GM23248 (cell line): ENCODE results near the gene LEKR1.

Source experiments
- EZH2 ChIP-seq: fragments of 200-600 bp; sonication (generic); IDR thresholded peaks from 2 replicates; pipeline ENCODE4 v1.6.1; 2018; ENCODE audit warnings: antibody characterized with exemption, mild to moderate bottlenecking; ENCODE audit not compliant: insufficient read depth, poor library complexity, severe bottlenecking
- EZH2phosphoT487 ChIP-seq: fragments of 200-600 bp; sonication (generic); IDR thresholded peaks from 2 replicates; pipeline ENCODE4 v1.6.1; 2018; ENCODE audit warnings: antibody characterized with exemption, moderate library complexity, mild to moderate bottlenecking, low read depth; ENCODE audit not compliant: insufficient read depth

- TF ChIP-seq EZH2 (no peak), EZH2phosphoT487 (no peak)
Measured at GRCh38 chr3:156939315-156939714, 113.2 kb downstream of the LEKR1 start.
